GM12878 (cell line): ENCODE results near the gene PPP2R3A. TPM values are rescaled to one million over a fixed set of nuclear protein-coding genes. Genes with fewer than 3 reads are reported as not detected.
"Not testable (repeated sequence)": the region's sequence is repeated elsewhere in the genome, so short reads cannot be mapped to it uniquely, and the experiment has no call there.

Experiments used
- ATAC-seq: fragments of 200-7000 bp; cut with Tn5 transposase; 3 replicates; pipeline ENCODE4 v1.9.1; 2020; ENCODE audit warnings: mild to moderate bottlenecking, moderate library complexity
- BruUV-seq: library from RNA; stranded (reverse); fragments of 400-500 nt; replicated peaks from 2 replicates; lab custom pipeline; 2021; lab: Mats Ljungman, UMichigan
- CTCF ChIA-PET: fragments of 300-600 bp; sonication (Branson Sonifier 250); formaldehyde crosslinking; extraction: SDS; loops from one replicate; lab custom pipeline; 2021; ENCODE audit warnings: inconsistent platforms; lab: Yijun Ruan, JAX
- POLR2A ChIA-PET: fragments of 350-600 bp; formaldehyde crosslinking; extraction: SDS; loops from one replicate; lab custom pipeline; 2021; ENCODE audit warnings: inconsistent platforms; lab: Charles Lee
- RAD21 ChIA-PET: fragments of 300-600 bp; sonication (Branson Sonifier 250); formaldehyde crosslinking; loops from one replicate; lab custom pipeline; 2023; ENCODE audit warnings: antibody characterized with exemption; ENCODE audit not compliant: unreplicated experiment; lab: Charles Lee
- SMC1A ChIA-PET: fragments of 300-600 bp; sonication (Branson Sonifier 250); formaldehyde crosslinking; loops from one replicate; lab custom pipeline; 2023; ENCODE audit not compliant: unreplicated experiment, uncharacterized antibody; lab: Charles Lee
- DNase-seq: peaks from one replicate; pipeline ENCODE4 v3.0.0-alpha.2; 2011; ENCODE audit warnings: low read depth, low spot score
- FAIRE-seq: peaks from 3 replicates; lab custom pipeline; 2011; peaks lifted over from hg19 to GRCh38; lab: Jason Lieb, UNC
- H2AFZ ChIP-seq: 2 replicates; pipeline ENCODE4 v1.6.0; 2011; ENCODE audit warnings: low read depth, low read length, control low read depth; ENCODE audit not compliant: control insufficient read depth
- H3K27ac ChIP-seq: 2 replicates; pipeline ENCODE4 v1.5.1; 2011; ENCODE audit warnings: control low read depth; ENCODE audit not compliant: control insufficient read depth, insufficient read depth
- H3K27me3 ChIP-seq, 2 experiments: replicated peaks in 1 of 2; 2 replicates each; pipeline versions ENCODE4 v1.6.0 to v1.6.1; 2011; ENCODE audit warnings: low read length in 1 of 2; ENCODE audit not compliant: control insufficient read depth in 2 of 2, insufficient read depth in 2 of 2
- H3K36me3 ChIP-seq, 2 experiments: 2 replicates each; pipeline ENCODE4 v1.5.1; 2011; ENCODE audit warnings: low read length in 1 of 2; ENCODE audit not compliant: control insufficient read depth in 2 of 2, insufficient read depth in 2 of 2
- H3K4me1 ChIP-seq: 2 replicates; pipeline ENCODE4 v1.6.1; 2011; ENCODE audit warnings: mild to moderate bottlenecking, low read length, moderate library complexity, mixed read lengths; ENCODE audit not compliant: control insufficient read depth, insufficient read depth
- H3K4me2 ChIP-seq: 2 replicates; pipeline ENCODE4 v1.6.0; 2011; ENCODE audit warnings: control low read depth; ENCODE audit not compliant: control insufficient read depth, insufficient read depth
- H3K4me3 ChIP-seq: fragments of 200-600 bp; sonication (generic); 2 replicates; pipeline ENCODE4 v1.5.1; 2016
- H3K79me2 ChIP-seq: 2 replicates; pipeline ENCODE4 v1.6.0; 2011; ENCODE audit warnings: low read length; ENCODE audit not compliant: control insufficient read depth, insufficient read depth
- H3K9ac ChIP-seq: 2 replicates; pipeline ENCODE4 v1.8.0; 2011; ENCODE audit warnings: low read length, control low read depth, mixed read lengths; ENCODE audit not compliant: control insufficient read depth, insufficient read depth
- H3K9me3 ChIP-seq: replicated peaks from 3 replicates; pipeline ENCODE4 v1.5.1; 2011; ENCODE audit warnings: mild to moderate bottlenecking, low read length; ENCODE audit not compliant: control insufficient read depth, insufficient read depth
- H4K20me1 ChIP-seq: 2 replicates; pipeline ENCODE4 v1.6.0; 2011; ENCODE audit not compliant: control insufficient read depth, insufficient read depth
- CHD1 ChIP-seq: IDR thresholded peaks from 2 replicates; pipeline ENCODE4 v1.6.1; 2012; ENCODE audit warnings: low read depth, low read length, improper control_type of control experiment
- CHD2 ChIP-seq: IDR thresholded peaks from 2 replicates; pipeline ENCODE4 v1.6.1; 2011; ENCODE audit warnings: low read depth, low read length, improper control_type of control experiment, borderline replicate concordance
- HDAC6 ChIP-seq: fragments of 200-600 bp; sonication (generic); IDR thresholded peaks from one replicate; pipeline ENCODE4 v1.8.0; 2017; ENCODE audit warnings: antibody characterized with exemption; ENCODE audit not compliant: unreplicated experiment
- NR2C1 ChIP-seq: fragments of 450-650 bp; IDR thresholded peaks from 2 replicates; pipeline ENCODE4 v1.6.1; 2017; ENCODE audit warnings: antibody characterized with exemption, mild to moderate bottlenecking, moderate library complexity
- WGBS: methylation state at CpG from one replicate; pipeline ENCODE4 v1.1.6; 2016; ENCODE audit warnings: low lambda C conversion rate; ENCODE audit not compliant: insufficient replicate concordance, insufficient coverage; ENCODE audit errors: missing lambda C conversion rate; 5-methylcytosine and 5-hydroxymethylcytosine counted together
- in situ Hi-C: fragments of 300-500 bp; cut with MboI; formaldehyde crosslinking; loops from 9 replicates; pipeline ENCODE4 v1.14.3; 2018; ENCODE audit warnings: mixed read lengths
- intact Hi-C: fragments of 100-400 bp; cut with micrococcal nuclease; formaldehyde crosslinking; loops from one replicate; pipeline ENCODE4 v1.14.2; 2022; ENCODE audit not compliant: unreplicated experiment
- polyA plus RNA-seq, 11 experiments: library from polyadenylated mRNA; depleted of rRNA in 4 of 11; unstranded in 6 of 11; stranded (reverse) in 5 of 11; fragments of >200 nt; fragmentation: Nextera tagmentation in 4 of 11; fragmentation: Illumina TruSeq in 1 of 11; extraction: Ambion mirVana in 4 of 11; extraction: Trizol in 1 of 11; gene quantifications; 1 replicate in 1 of 11; 2 replicates in 10 of 11; pipeline versions ENCODE4 v1.2.1 to v1.2.3, GENCODE V29; 2011 to 2016; ENCODE audit warnings: inconsistent platforms in 2 of 11, missing spikeins in 2 of 11, low read depth in 1 of 11
- total RNA-seq, 4 experiments: library from RNA; depleted of rRNA in 3 of 4; stranded (reverse); fragments of >200 nt in 3 of 4; fragmentation: Illumina TruSeq in 1 of 4; extraction: Trizol in 1 of 4; gene quantifications; 2 replicates each; pipeline versions ENCODE4 v1.2.1 to v1.2.3, GENCODE V29; 2013 to 2021

The PPP2R3A gene
- total and polyA plus RNA-seq, 10 of the 15 experiments (the other 5 are each of a cell fraction or from before 2014, with no cell fraction given): under 0.01 to 0.16 (median 0.06) TPM; not detected in 5

DNA sequence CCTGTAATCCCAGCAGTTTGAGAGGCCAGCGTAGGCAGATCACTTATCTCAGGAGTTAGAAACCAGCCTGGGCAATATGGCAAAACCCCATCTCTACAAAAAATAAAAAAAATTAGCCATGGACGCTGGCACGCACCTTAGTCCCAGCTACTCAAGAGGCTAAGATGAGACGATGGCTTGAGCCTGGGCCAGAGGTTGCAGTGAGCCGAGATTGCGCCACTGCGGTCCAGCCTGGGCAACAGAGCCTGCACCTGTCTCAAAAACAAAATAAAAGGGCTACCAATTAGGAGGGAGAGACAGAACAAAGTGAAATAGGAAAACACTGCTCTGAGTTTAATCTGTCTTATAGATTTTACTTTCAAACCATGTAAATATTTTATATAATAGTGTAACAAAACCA lies 196.8 kb downstream of the PPP2R3A start (continued):
- TF ChIP-seq NR2C1 (no peak), HDAC6 (no peak)

DNA sequence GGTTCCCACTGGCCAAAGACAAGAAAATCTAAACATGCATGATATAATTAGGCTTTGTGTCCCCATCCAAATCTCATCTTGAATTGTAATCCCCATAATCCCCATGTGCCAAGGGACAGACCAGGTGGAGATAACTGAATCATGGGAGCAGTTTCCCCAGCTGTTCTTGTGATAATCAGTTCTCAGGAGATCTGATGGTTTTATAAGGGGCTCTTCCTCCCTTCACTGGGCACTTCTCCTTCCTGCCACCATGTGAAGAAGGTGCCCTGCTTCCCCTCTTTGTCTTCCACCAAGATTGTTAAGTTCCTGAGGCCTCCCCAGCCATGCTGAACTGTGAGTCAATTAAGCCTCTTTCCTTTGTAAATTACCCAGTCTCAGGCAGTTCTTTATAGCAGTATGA lies 198.1 kb downstream of the PPP2R3A start:
- ChIA-PET RAD21 (interaction anchor here (1.6 kb wide), 1 partner anchor 34 kb away, joined by 4 read pairs; no protein-coding TSS in a partner anchor), CTCF (interaction anchor here (0.9 kb wide), 1 partner anchor 34 kb away, joined by 3 read pairs; no protein-coding TSS in a partner anchor), POLR2A (interaction anchor here (0.6 to 0.7 kb wide), 2 partner anchors 12 to 1129 kb away, joined by 3 to 4 read pairs; no protein-coding TSS in a partner anchor)
- H3K36me3 ChIP-seq, H3K9ac ChIP-seq, DNase-seq, SMC1A ChIA-PET, ATAC-seq, in situ Hi-C loops, H3K4me2 ChIP-seq, H3K27ac ChIP-seq, FAIRE-seq, intact Hi-C loops, H2AFZ ChIP-seq, H3K27me3 ChIP-seq, BruUV-seq, H3K4me1 ChIP-seq, H4K20me1 ChIP-seq, H3K4me3 ChIP-seq, H3K9me3 ChIP-seq: not testable (repeated sequence)
- peaks cover 92% of the 10 kb centered on the region for H3K79me2 ChIP-seq

DNA sequence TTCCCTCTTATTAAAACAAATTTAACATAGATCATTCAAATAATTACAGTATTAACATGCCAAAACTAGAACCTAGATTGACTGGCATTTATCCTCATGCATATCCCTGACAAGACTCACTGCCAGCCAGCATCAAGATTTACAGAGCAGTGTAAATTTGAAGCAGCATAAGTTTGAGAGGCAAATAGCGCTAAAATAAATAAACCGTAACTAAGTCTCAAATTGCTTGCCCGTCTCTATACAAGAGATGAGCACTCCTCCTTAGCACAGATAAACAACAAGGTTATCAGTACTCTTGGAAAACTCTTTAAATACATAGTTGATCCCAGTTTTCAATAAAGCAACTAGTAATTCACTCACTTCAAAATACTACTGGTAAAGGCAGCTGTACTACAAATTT lies 201.0 kb downstream of the PPP2R3A start:
- SMC1A ChIA-PET: no interaction called here
- ATAC-seq (no peak), FAIRE-seq (no peak), DNase-seq (no peak)
- CTCF ChIA-PET: no interaction called here
- Histone ChIP-seq H4K20me1 (peaks cover 5% of the 10 kb centered on the region; the same call in 1 of the 2 replicates), H3K4me2 (no peak overlapping the region), H3K4me1 (no peaks in the 10 kb centered on the region), H3K9ac (no peak overlapping the region), H3K27ac (no peak overlapping the region), H2AFZ (no peak overlapping the region), H3K9me3 (peaks cover 2% of the 10 kb centered on the region; the same call in 2 of the 3 replicates), H3K36me3 (no peaks in the 10 kb centered on the region), H3K4me3 (no peak overlapping the region), H3K27me3 (no peaks in the 10 kb centered on the region), H3K79me2 (peaks cover 93% of the 10 kb centered on the region)
- RAD21 ChIA-PET: no interaction called here
- BruUV-seq: no TSS peak
- POLR2A ChIA-PET: no interaction called here
- no peak for TF ChIP-seq CHD2
- TF ChIP-seq CHD1: no peak
- in situ Hi-C loops: no loop called here
- intact Hi-C loops: no loop called here
- WGBS: 100% methylated on average over 3 of the region's 3 CpGs

DNA sequence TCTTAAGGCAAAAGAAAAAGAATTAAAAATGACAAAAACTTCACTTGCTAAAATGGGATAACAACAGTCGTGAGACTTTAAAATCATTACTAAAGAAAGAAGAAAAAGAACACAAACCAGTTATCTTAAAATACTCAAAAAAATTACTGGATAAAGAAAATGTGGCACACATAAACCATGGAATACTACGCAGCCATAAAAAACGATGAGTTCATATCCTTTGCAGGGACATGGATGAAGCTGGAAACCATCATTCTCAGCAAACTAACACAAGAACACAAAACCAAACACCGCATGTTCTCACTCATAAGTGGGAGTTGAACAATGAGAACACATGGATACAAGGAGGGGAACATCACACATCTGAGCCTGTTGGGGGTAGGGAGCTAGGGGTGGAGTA lies 202.7 kb downstream of the PPP2R3A start:
- FAIRE-seq, H3K27me3 ChIP-seq, H3K9me3 ChIP-seq, ATAC-seq, H4K20me1 ChIP-seq, intact Hi-C loops, H3K4me2 ChIP-seq, POLR2A ChIA-PET, H3K27ac ChIP-seq, BruUV-seq, H3K36me3 ChIP-seq, H3K9ac ChIP-seq, RAD21 ChIA-PET, DNase-seq, H3K4me1 ChIP-seq, H3K4me3 ChIP-seq, in situ Hi-C loops, SMC1A ChIA-PET, H2AFZ ChIP-seq: not testable (repeated sequence)
- 97% methylated on average over 4 of the region's 4 CpGs for WGBS
- peaks cover 95% of the 10 kb centered on the region for H3K79me2 ChIP-seq
- CTCF ChIA-PET: interaction anchor here (0.7 to 1.4 kb wide), 2 partner anchors 10 to 15 kb away, joined by 3 to 4 read pairs; no protein-coding TSS in a partner anchor
